Measurements from ENCODE around the gene PHKB. TPM values are rescaled to one million over a fixed set of nuclear protein-coding genes. Genes with fewer than 3 reads are reported as not detected.
"Not testable (repeated sequence)": the region's sequence is repeated elsewhere in the genome, so short reads cannot be mapped to it uniquely, and the experiment has no call there.

The PHKB gene
- total RNA-seq, 1 donor from 2014 or later: 109 TPM

DNA sequence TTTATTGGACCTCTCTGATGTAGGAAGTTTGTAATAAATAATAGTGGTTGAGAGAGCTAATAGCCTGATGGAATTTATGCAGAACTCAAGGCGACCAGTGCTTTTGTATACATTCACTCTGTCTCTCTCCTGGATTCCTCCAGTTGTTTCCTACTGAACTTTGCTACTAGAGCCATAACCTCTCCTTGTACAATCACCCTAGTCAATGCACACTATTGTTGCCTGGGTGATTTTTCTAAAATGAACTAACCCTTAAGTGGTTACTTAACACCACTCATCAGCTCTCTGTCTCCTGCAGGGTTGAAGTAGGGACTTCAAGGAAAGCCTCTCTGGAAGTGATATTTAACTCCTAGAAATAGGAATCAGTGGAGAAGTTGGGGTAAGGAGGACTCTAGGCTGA lies 9.7 kb downstream of the PHKB start:
- Histone ChIP-seq H3K4me2 (no peak overlapping the region), H3K4me1 (peaks cover 5% of the 10 kb centered on the region), H3K36me3 (no peaks in the 10 kb centered on the region), H4K20me1 (ENCODE audit: low read depth) (peaks cover 9% of the 10 kb centered on the region), H3K9me3 (ENCODE audit: low read depth) (no peaks in the 10 kb centered on the region), H3K9ac (no peak overlapping the region), H3K27ac (no peak overlapping the region), H2AFZ (replicated peaks) (no peak overlapping the region), H3K79me2 (ENCODE audit: low read depth) (peaks cover 45% of the 10 kb centered on the region), H3F3A (ENCODE audit: low read depth) (no peaks in the 10 kb centered on the region), H3K4me3 (no peak overlapping the region), H3K27me3 (no peaks in the 10 kb centered on the region)
- Mint-ChIP-seq H3K27ac (no peak overlapping the region), H3K36me3 (no peaks in the 10 kb centered on the region), H3K9me3 (no peaks in the 10 kb centered on the region), H3K4me3 (no peak overlapping the region), H3K4me1 (no peaks in the 10 kb centered on the region), H3K27me3 (ENCODE audit: insufficient read depth, low read depth) (no peaks in the 10 kb centered on the region)
- no peak for DNase-seq (ENCODE audit: low spot score)
- TF ChIP-seq EZH2phosphoT487 (IDR thresholded peaks at IDR 0.05): no peak
- no peak for TF ChIP-seq EZH2 (IDR thresholded peaks at IDR 0.05)
- TF ChIP-seq, protein P1, sequence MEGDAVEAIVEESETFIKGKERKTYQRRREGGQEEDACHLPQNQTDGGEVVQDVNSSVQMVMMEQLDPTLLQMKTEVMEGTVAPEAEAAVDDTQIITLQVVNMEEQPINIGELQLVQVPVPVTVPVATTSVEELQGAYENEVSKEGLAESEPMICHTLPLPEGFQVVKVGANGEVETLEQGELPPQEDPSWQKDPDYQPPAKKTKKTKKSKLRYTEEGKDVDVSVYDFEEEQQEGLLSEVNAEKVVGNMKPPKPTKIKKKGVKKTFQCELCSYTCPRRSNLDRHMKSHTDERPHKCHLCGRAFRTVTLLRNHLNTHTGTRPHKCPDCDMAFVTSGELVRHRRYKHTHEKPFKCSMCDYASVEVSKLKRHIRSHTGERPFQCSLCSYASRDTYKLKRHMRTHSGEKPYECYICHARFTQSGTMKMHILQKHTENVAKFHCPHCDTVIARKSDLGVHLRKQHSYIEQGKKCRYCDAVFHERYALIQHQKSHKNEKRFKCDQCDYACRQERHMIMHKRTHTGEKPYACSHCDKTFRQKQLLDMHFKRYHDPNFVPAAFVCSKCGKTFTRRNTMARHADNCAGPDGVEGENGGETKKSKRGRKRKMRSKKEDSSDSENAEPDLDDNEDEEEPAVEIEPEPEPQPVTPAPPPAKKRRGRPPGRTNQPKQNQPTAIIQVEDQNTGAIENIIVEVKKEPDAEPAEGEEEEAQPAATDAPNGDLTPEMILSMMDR (IDR thresholded peaks at IDR 0.05): no peak

DNA sequence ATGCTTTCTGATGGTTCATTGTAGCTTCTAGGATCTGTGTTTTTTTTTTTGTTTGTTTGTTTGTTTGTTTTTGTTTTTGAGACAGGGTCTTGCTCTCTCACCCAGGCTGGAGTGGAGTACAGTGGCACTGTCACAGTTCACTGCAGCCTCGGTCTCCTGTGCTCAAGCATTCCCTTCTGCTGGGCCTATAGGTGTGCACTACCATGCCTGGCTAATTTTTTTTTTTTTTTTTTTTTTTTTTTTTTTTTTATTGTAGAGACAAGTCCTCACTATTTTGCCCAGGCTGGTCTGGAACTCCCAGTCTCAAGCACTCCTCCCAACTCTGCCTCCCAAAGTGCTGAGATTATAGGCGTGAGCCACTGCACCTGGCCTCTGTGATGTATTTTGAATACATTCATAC lies 11.9 kb downstream of the PHKB start:
- H3K27ac Mint-ChIP-seq; H3K4me3 Mint-ChIP-seq; H3K4me3 ChIP-seq; H3K27me3 Mint-ChIP-seq (ENCODE audit: insufficient read depth, low read depth); H3K4me1 Mint-ChIP-seq; H3K27me3 ChIP-seq; H3K27ac ChIP-seq; H3K36me3 Mint-ChIP-seq; H3K9me3 Mint-ChIP-seq; H3K9ac ChIP-seq; H3K4me1 ChIP-seq; DNase-seq (ENCODE audit: low spot score); H3K36me3 ChIP-seq; H3F3A ChIP-seq (ENCODE audit: low read depth); H2AFZ ChIP-seq (replicated peaks); H3K4me2 ChIP-seq; H3K9me3 ChIP-seq (ENCODE audit: low read depth): not testable (repeated sequence)
- Histone ChIP-seq H3K79me2 (ENCODE audit: low read depth) (peaks cover 28% of the 10 kb centered on the region), H4K20me1 (ENCODE audit: low read depth) (peaks cover 10% of the 10 kb centered on the region)

- H2AFZ ChIP-seq (replicated peaks): no peak overlapping the region
- H3K9me3 ChIP-seq (ENCODE audit: low read depth): no peaks in the 10 kb centered on the region
- no peak overlapping the region for H3K27ac ChIP-seq
- no peaks in the 10 kb centered on the region for H3K36me3 ChIP-seq
- TF ChIP-seq, protein P1 (IDR thresholded peaks at IDR 0.05): no peak
- TF ChIP-seq EZH2 (IDR thresholded peaks at IDR 0.05): no peak
- no peak for TF ChIP-seq EZH2phosphoT487 (IDR thresholded peaks at IDR 0.05)
- peaks cover 32% of the 10 kb centered on the region for H3K79me2 ChIP-seq (ENCODE audit: low read depth)
- H3K4me2 ChIP-seq: no peak overlapping the region
- H3K4me3 ChIP-seq: no peak overlapping the region
- H3K27ac Mint-ChIP-seq: no peak overlapping the region
- peaks cover 6% of the 10 kb centered on the region for H4K20me1 ChIP-seq (ENCODE audit: low read depth)
- no peaks in the 10 kb centered on the region for H3K9me3 Mint-ChIP-seq
- no peaks in the 10 kb centered on the region for H3F3A ChIP-seq (ENCODE audit: low read depth)
- peaks cover 5% of the 10 kb centered on the region for H3K4me1 ChIP-seq
- no peaks in the 10 kb centered on the region for H3K4me1 Mint-ChIP-seq
- H3K27me3 Mint-ChIP-seq (ENCODE audit: insufficient read depth, low read depth): no peaks in the 10 kb centered on the region
- H3K27me3 ChIP-seq: no peaks in the 10 kb centered on the region
- H3K36me3 Mint-ChIP-seq: no peaks in the 10 kb centered on the region
- no peak for DNase-seq (ENCODE audit: low spot score)
- no peak overlapping the region for H3K9ac ChIP-seq
- no peak overlapping the region for H3K4me3 Mint-ChIP-seq
These were observed 12.7 kb downstream of the PHKB start for GRCh38 chr16:47473792-47474191.

DNA sequence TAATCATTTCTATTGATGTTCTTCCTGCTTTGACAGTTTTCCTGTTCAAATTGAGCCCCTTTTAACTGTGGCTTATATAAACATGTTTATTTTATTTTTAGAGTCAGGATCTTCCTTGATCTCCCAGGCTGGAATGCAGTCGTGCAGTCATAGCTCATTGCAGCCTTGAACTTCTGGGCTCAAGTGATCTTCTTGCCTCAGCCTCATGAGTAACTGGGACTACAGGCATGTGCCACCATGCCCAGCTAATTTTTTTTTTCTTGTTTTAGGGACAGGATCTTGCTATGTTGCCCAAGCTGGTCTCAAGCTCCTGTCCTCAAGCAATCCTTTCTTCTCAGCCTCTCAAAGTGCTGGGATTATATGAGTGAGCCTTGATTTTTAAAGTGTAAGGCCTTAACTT lies 14.7 kb downstream of the PHKB start:
- no peak overlapping the region for H3K4me3 ChIP-seq
- no peak overlapping the region for H3K4me3 Mint-ChIP-seq
- H2AFZ ChIP-seq (replicated peaks): no peak overlapping the region
- no peak for DNase-seq (ENCODE audit: low spot score)
- no peak overlapping the region for H3K27ac Mint-ChIP-seq
- H3K4me1 ChIP-seq: no peaks in the 10 kb centered on the region
- no peak overlapping the region for H3K27ac ChIP-seq
- H3F3A ChIP-seq (ENCODE audit: low read depth): no peaks in the 10 kb centered on the region
- no peaks in the 10 kb centered on the region for H3K27me3 ChIP-seq
- H3K4me2 ChIP-seq: no peak overlapping the region
- H3K79me2 ChIP-seq (ENCODE audit: low read depth): peaks cover 29% of the 10 kb centered on the region
- H4K20me1 ChIP-seq (ENCODE audit: low read depth): peaks cover 6% of the 10 kb centered on the region
- H3K36me3 Mint-ChIP-seq: no peaks in the 10 kb centered on the region
- no peak overlapping the region for H3K9ac ChIP-seq
- H3K27me3 Mint-ChIP-seq (ENCODE audit: insufficient read depth, low read depth): no peaks in the 10 kb centered on the region
- H3K9me3 ChIP-seq (ENCODE audit: low read depth): no peaks in the 10 kb centered on the region
- H3K4me1 Mint-ChIP-seq: no peaks in the 10 kb centered on the region
- H3K9me3 Mint-ChIP-seq: no peaks in the 10 kb centered on the region
- TF ChIP-seq, protein P1 (IDR thresholded peaks at IDR 0.05): no peak
- TF ChIP-seq EZH2phosphoT487 (IDR thresholded peaks at IDR 0.05) (no peak), EZH2 (IDR thresholded peaks at IDR 0.05) (no peak)
- no peaks in the 10 kb centered on the region for H3K36me3 ChIP-seq

Data from neural progenitor cell (in vitro differentiated cells).